ENCODE measurements around the gene PBOV1.

GRCh38 chr6:138248878-138249277 lies 30.6 kb upstream of the PBOV1 start:
- TF ChIP-seq POLR2A (IDR thresholded peaks at IDR 0.05) (no peak), CTCF (IDR thresholded peaks at IDR 0.05) (no peak)

Measured in heart left ventricle (tissue), 13 donors.